Trophoblast cell (in vitro differentiated cells and primary cell): ENCODE measurements around the gene GNB5.

Experiments used
- DNase-seq, 2 donors: peaks; one replicate each; pipeline ENCODE4 v3.0.0-alpha.2; 2016
- H2AFZ ChIP-seq: 2 replicates; pipeline ENCODE4 v1.6.1; 2013; ENCODE audit warnings: low read length, moderate library complexity, mild to moderate bottlenecking; ENCODE audit not compliant: insufficient read depth, poor library complexity
- H2AK5ac ChIP-seq: 2 replicates; pipeline ENCODE4 v1.6.1; 2013; ENCODE audit warnings: mild to moderate bottlenecking, low read length
- H2BK120ac ChIP-seq: 2 replicates; pipeline ENCODE4 v1.6.1; 2013; ENCODE audit warnings: low read length, mild to moderate bottlenecking, moderate library complexity; ENCODE audit not compliant: insufficient read depth, poor library complexity
- H2BK12ac ChIP-seq: 2 replicates; pipeline ENCODE4 v1.6.1; 2013; ENCODE audit warnings: mild to moderate bottlenecking, low read length, moderate library complexity
- H2BK5ac ChIP-seq: 2 replicates; pipeline ENCODE4 v1.6.1; 2013; ENCODE audit warnings: low read length, low read depth, moderate library complexity, mild to moderate bottlenecking; ENCODE audit not compliant: poor library complexity
- H3K14ac ChIP-seq: 2 replicates; pipeline ENCODE4 v1.6.1; 2013; ENCODE audit warnings: mild to moderate bottlenecking, low read length
- H3K18ac ChIP-seq: 2 replicates; pipeline ENCODE4 v1.6.1; 2013; ENCODE audit warnings: mild to moderate bottlenecking, low read length
- H3K23ac ChIP-seq: 2 replicates; pipeline ENCODE4 v1.6.1; 2013; ENCODE audit warnings: low read length
- H3K27ac ChIP-seq: 2 replicates; pipeline ENCODE4 v1.5.1; 2013; ENCODE audit warnings: low read depth, mild to moderate bottlenecking, inconsistent platforms, low read length, moderate library complexity
- H3K27me3 ChIP-seq: 2 replicates; pipeline ENCODE4 v1.6.1; 2013; ENCODE audit warnings: inconsistent platforms, mild to moderate bottlenecking, low read length, moderate library complexity; ENCODE audit not compliant: insufficient read depth
- H3K36me3 ChIP-seq, 2 experiments: 1 replicate in 1 of 2; 2 replicates in 1 of 2; pipeline ENCODE4 v1.6.1; 2013; ENCODE audit warnings: low read length in 2 of 2, mild to moderate bottlenecking in 2 of 2, moderate library complexity in 1 of 2; ENCODE audit not compliant: insufficient read depth in 2 of 2, control insufficient read depth in 1 of 2
- H3K4ac ChIP-seq: 2 replicates; pipeline ENCODE4 v1.6.1; 2013; ENCODE audit warnings: low read depth, mild to moderate bottlenecking, low read length, moderate library complexity
- H3K4me1 ChIP-seq, 2 experiments: 1 replicate in 1 of 2; 2 replicates in 1 of 2; pipeline ENCODE4 v1.6.1; 2013; ENCODE audit warnings: low read length in 2 of 2, mild to moderate bottlenecking in 2 of 2, moderate library complexity in 1 of 2; ENCODE audit not compliant: insufficient read depth in 2 of 2, control insufficient read depth in 1 of 2
- H3K4me2 ChIP-seq: 2 replicates; pipeline ENCODE4 v1.6.1; 2013; ENCODE audit warnings: inconsistent platforms, mild to moderate bottlenecking, low read length, moderate library complexity
- H3K4me3 ChIP-seq: 2 replicates; pipeline ENCODE4 v1.5.1; 2013; ENCODE audit warnings: mild to moderate bottlenecking, low read depth, low read length, inconsistent platforms
- H3K79me1 ChIP-seq: one replicate; pipeline ENCODE4 v1.6.1; 2013; ENCODE audit warnings: low read length
- H3K79me2 ChIP-seq: 2 replicates; pipeline ENCODE4 v1.6.1; 2013; ENCODE audit warnings: low read length, mild to moderate bottlenecking; ENCODE audit not compliant: control insufficient read depth, insufficient read depth, poor library complexity
- H3K9ac ChIP-seq: 2 replicates; pipeline ENCODE4 v1.6.1; 2013; ENCODE audit warnings: mild to moderate bottlenecking, low read length
- H3K9me3 ChIP-seq: 2 replicates; pipeline ENCODE4 v1.6.1; 2013; ENCODE audit warnings: low read depth, mild to moderate bottlenecking, control low read depth, inconsistent platforms, low read length; ENCODE audit not compliant: insufficient read depth
- H4K12ac ChIP-seq: 2 replicates; pipeline ENCODE4 v1.6.1; 2013; ENCODE audit warnings: low read depth, mild to moderate bottlenecking, low read length, moderate library complexity
- H4K8ac ChIP-seq: 2 replicates; pipeline ENCODE4 v1.6.1; 2013; ENCODE audit warnings: low read depth, mild to moderate bottlenecking, low read length, moderate library complexity
- H4K91ac ChIP-seq: one replicate; pipeline ENCODE4 v1.6.1; 2013; ENCODE audit warnings: low read depth, mild to moderate bottlenecking, low read length, moderate library complexity
- WGBS: extraction: QIAGEN DNeasy Blood & Tissue Kit; methylation state at CpG from one replicate; pipeline ENCODE4 v1.1.7; 2013; ENCODE audit warnings: missing lambda C conversion rate; ENCODE audit not compliant: insufficient read length, insufficient coverage; ENCODE audit errors: extremely low coverage; 5-methylcytosine and 5-hydroxymethylcytosine counted together

The GNB5 gene

DNA sequence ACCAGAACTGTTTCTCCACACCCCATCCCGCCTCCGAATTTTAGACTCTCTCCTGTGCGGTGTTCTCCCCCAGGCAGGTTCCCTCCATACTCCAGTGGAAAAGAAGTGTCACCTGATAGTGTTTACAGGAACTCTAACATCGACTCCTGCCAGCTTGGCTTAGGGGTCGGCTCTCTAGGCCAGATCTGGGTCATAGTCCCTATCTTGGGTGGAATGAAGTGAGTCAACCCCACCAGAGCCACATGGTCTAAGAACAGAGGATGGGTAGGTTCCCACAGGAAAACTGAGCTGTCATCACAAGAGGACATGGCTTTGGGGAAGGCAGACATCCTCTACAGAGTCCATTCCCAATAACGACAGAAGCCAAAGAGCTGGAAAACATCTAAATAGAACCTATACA, 84.6 kb downstream of the GNB5 start:
- Histone ChIP-seq H3K27me3 (no peaks in the 10 kb centered on the region), H2AK5ac (no peak overlapping the region), H2AFZ (no peak overlapping the region), H3K27ac (no peak overlapping the region), H4K12ac (no peak overlapping the region), H3K4me3 (no peak overlapping the region), H2BK5ac (no peak overlapping the region), H3K14ac (no peak overlapping the region), H3K4ac (no peak overlapping the region), H3K4me2 (no peak overlapping the region), H3K9me3 (no peaks in the 10 kb centered on the region), H2BK120ac (no peak overlapping the region), H3K79me1 (no peaks in the 10 kb centered on the region), H3K18ac (no peak overlapping the region), H2BK12ac (no peak overlapping the region), H3K79me2 (no peaks in the 10 kb centered on the region), H3K9ac (no peak overlapping the region), H4K8ac (no peak overlapping the region), H3K4me1 (no peaks in the 10 kb centered on the region), H3K36me3 (no peaks in the 10 kb centered on the region), H4K91ac (no peak overlapping the region), H3K23ac (no peak overlapping the region)
- no CpG with 5 or more reads among the region's 6 CpGs for WGBS
- no peak for DNase-seq

DNA sequence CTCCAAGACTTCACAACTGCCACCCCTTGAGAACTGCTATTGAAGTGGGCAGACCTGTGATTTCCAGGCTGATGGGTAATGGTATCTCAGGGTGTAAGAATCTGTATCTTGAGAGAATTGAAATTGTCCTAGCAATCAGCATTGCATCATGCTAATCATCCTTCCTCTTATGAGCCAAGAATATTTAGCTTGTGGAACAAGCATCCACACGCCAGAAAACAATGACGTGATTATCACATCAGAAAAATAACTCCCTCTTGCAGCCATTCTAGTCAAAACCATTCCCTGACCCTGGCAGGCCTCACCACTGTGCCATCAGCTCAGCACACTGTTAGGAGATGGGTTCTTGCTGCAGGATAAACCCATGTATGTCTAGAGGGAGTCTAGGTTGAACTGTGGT, 85.3 kb downstream of the GNB5 start:
- WGBS, result no CpG with 5 or more reads among the region's 2 CpGs
- no peaks in the 10 kb centered on the region for H3K36me3 ChIP-seq
- no peak overlapping the region for H2BK120ac ChIP-seq

DNA sequence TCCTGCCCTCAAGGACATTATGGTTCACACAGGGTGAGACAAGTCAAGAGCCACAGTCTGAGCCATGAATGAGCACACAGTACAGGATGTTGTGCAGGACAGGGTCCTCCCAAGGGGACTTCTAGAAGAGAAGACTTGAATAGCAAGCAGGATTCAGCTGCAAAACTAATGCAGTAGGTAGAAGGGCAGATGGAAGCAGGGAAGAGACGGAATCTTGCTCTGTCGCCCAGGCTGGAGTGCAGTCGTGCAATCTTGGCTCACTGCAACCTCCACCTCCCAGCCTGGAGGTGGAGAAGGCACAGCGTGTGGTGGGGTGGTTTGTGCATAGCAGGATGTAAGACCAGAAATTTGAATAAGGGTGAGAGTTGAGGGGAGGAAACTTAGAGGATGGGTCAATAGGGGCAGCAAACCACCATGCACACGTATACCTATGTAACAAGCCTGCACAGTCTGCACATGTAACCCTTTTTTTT, 86.6 kb downstream of the GNB5 start:
- Histone ChIP-seq H2BK120ac (no peak overlapping the region), H3K79me1 (no peaks in the 10 kb centered on the region), H4K8ac (no peak overlapping the region), H3K23ac (no peak overlapping the region), H3K9ac (no peak overlapping the region), H3K4me2 (no peak overlapping the region), H2AFZ (no peak overlapping the region), H2BK12ac (no peak overlapping the region), H3K27me3 (no peaks in the 10 kb centered on the region), H3K18ac (no peak overlapping the region), H3K14ac (no peak overlapping the region), H3K27ac (no peak overlapping the region), H3K36me3 (no peaks in the 10 kb centered on the region), H3K79me2 (no peaks in the 10 kb centered on the region), H3K4ac (no peak overlapping the region), H2AK5ac (no peak overlapping the region), H4K91ac (no peak overlapping the region), H2BK5ac (no peak overlapping the region), H3K4me1 (no peaks in the 10 kb centered on the region), H4K12ac (no peak overlapping the region), H3K4me3 (no peak overlapping the region), H3K9me3 (no peaks in the 10 kb centered on the region)
- no peak for DNase-seq
- WGBS, result no CpG with 5 or more reads among the region's 5 CpGs

More for the DNA sequence above, 85.3 kb downstream of the GNB5 start:
- Histone ChIP-seq H2AFZ (no peak overlapping the region), H3K9me3 (no peaks in the 10 kb centered on the region), H3K4me3 (no peak overlapping the region), H3K4me2 (no peak overlapping the region), H2AK5ac (no peak overlapping the region), H2BK5ac (no peak overlapping the region), H3K4me1 (no peaks in the 10 kb centered on the region), H3K27ac (no peak overlapping the region), H3K9ac (no peak overlapping the region), H3K79me2 (no peaks in the 10 kb centered on the region), H3K4ac (no peak overlapping the region), H4K12ac (no peak overlapping the region), H4K8ac (no peak overlapping the region), H3K79me1 (no peaks in the 10 kb centered on the region), H4K91ac (no peak overlapping the region), H2BK12ac (no peak overlapping the region), H3K14ac (no peak overlapping the region), H3K23ac (no peak overlapping the region), H3K27me3 (no peaks in the 10 kb centered on the region), H3K18ac (no peak overlapping the region)
- DNase-seq, result no peak

DNA sequence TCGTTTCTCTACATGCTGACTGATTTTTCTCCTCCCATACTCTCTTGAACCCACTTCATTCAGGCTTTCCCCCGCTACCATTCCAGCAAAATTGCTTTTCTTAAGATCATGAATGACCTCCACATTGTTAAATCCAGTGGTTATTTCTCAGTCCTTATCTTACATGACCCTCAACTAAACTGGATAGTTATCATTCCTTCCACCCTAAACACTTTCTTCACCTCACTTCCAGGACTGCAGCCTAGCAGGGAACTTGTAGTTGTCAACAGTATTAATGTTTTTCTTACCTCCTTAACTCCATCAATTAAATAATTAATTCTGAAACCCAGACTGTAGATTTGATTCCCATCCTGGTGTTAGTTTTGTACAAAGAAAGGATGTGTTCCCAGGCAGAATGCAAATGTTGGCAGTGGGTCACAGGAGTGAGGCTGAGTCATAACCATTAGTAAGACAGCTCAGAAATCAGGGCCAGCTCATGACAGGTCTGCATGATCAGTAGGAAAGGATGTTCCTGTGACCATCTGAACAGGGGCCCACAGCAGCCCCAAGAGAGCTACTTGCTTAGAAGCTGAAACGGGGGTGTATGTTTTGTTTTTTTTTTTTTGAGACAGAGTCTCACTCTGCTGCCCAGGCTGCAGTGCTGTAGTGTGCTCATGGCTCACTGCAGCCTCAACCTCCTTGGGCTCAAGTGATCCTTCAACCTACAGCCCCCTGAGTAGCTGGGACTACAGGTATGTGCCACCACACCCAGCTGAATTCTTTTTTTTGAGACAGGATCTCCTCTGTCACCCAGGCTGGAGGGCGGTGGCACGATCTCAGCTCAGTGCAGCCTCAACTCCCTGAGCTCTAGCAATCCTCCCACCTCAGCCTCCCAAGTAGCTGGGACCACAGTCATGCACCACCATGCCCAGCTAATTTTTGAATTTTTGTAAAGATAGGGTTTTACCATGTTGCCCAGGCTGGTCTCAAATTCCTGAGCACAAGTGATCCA, 87.7 kb downstream of the GNB5 start:
- no peaks in the 10 kb centered on the region for H3K27me3 ChIP-seq
- no peaks in the 10 kb centered on the region for H3K79me1 ChIP-seq
- H3K79me2 ChIP-seq, result no peaks in the 10 kb centered on the region
- H3K4me3 ChIP-seq, result no peak overlapping the region
- H3K4me2 ChIP-seq, result no peak overlapping the region
- H2AFZ ChIP-seq, result no peak overlapping the region
- no peak overlapping the region for H4K91ac ChIP-seq
- H3K4me1 ChIP-seq, result no peaks in the 10 kb centered on the region
- H2BK12ac ChIP-seq, result no peak overlapping the region
- no peak overlapping the region for H4K8ac ChIP-seq
- no peak overlapping the region for H3K14ac ChIP-seq
- H3K23ac ChIP-seq, result no peak overlapping the region
- H3K9ac ChIP-seq, result no peak overlapping the region
- no CpG with 5 or more reads among the region's 5 CpGs for WGBS
- no peaks in the 10 kb centered on the region for H3K9me3 ChIP-seq
- no peak overlapping the region for H3K18ac ChIP-seq
- DNase-seq, result peak; percentile 59 to 67
- H4K12ac ChIP-seq, result no peak overlapping the region
- no peaks in the 10 kb centered on the region for H3K36me3 ChIP-seq
- no peak overlapping the region for H3K27ac ChIP-seq
- no peak overlapping the region for H2AK5ac ChIP-seq
- no peak overlapping the region for H2BK5ac ChIP-seq
- H3K4ac ChIP-seq, result no peak overlapping the region
- no peak overlapping the region for H2BK120ac ChIP-seq
